Fibroblast of skin of back (primary cell): ENCODE data around the gene HSD3B2.

ENCODE experiments used
- DNase-seq: peaks from one replicate; pipeline ENCODE4 v3.0.0-alpha.2; 2013

The HSD3B2 gene

DNA sequence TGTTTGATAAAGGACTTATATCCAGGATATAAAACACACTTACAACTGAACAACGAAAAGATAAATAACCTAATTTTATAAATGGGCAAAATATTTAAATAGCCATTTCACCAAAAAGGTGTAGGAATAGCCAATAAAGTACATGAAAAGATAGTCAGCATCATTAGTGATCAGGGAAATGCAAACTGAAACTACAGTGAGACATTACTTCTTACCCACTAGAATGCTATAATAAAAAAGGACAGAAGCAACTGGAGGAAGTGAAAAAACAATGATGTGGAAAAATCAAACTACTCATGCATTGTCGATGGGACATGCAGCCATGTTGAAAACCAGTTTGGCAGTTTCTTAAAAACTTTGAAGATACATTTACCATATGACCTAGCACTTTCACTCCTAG lies 48.6 kb downstream of the HSD3B2 start:
- DNase-seq = no peak

- no peak for DNase-seq
These were observed 51.5 kb downstream of the HSD3B2 start for GRCh38 chr1:119466445-119466844.

GRCh38 chr1:119467219-119467618 lies 52.3 kb downstream of the HSD3B2 start:
- no peak for DNase-seq

DNA sequence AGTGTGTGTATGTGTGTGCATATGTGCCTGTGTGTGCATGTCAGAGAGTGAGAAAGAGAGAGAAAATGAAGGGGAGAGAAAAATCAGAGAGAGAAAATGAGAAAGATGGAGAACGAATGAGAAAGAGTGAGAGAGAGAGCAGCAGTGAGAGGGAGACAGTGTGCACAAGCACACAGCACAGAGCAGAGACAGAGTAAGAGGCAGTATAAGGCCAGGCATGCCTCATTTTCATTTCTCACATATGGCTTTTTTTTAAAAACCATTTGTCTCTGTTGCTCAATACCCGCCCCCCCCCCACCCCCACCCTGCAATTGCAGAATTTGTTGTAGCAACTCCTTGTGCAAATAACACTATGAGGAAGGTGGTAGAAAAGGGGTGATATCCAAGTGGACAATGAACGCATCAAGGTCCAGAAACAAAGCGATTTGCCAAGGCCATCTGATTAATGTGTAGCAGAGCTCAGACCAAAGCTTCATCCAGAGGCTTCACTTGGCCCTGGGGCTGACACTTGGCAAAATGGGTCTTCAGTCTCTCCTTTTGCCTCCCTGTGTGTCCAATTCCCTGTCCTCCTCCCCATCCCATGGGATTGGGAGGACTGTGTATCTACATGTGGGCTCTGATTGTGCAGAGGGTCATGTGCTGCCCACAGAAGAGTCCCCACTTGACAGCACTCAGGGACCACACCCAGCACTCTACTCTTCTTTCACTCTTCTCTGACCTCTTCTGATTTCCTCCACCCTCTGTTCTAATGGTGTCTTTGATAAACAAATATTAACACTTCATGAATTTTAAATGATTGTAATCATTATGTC lies 53.1 kb downstream of the HSD3B2 start:
- no peak for DNase-seq

- DNase-seq = no peak
These were observed 54.8 kb downstream of the HSD3B2 start for GRCh38 chr1:119469741-119470140.

DNA sequence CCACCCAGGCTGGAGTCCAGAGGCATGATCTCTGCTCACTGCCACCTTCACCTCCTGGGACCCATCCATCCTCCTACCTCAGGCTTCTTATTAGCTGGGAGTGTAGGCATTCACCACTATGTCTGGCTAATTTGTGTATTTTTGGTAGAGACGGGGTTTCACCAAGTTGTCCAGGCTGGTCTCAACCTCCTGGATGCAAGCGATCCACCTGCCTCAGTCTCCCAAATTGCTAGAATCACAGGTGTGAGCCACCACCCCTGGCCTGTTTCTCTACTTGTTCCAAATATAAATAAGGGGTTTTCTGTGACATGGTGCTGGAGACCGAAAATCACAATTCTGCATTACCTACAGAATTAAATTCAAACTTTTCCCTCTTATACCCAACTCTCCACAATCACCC lies 55.4 kb downstream of the HSD3B2 start:
- no peak for DNase-seq

DNA sequence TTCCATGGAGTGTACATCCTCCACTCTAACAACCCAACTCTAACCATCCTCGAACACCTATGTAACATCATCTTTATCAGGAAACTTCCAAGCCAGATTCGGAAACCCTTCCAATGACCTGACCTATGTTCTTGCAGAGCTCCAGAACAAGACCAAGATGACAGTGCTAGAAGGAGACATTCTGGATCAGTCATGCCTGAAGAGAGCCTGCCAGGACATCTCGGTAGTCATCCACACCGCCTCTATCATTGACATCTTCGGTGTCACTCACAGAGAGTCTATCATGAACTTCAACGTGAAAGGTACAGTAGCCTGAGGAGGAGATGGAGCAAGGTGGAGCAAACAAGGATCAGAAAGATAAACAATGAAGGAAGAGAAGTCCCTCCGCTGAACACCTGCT lies 56.0 kb downstream of the HSD3B2 start:
- DNase-seq = no peak

DNA sequence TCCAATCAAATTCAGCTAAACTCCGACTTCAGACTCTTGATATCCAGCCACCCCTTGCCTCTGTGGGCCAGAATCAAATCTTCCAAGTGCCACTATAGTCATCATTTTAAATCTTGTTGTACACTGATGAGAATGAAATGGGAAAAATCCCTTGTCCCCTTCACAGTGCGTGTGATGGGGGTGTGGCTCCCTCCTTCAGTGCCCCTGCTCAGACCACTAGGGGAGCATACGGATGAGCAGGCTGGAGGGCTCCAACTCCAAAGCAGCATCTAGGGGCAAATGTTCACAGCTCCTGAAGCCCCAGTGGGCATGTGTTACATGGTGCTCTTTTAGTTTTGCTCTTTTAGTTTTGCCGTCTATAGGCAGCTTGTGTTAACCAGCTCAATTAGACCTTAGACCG lies 56.6 kb downstream of the HSD3B2 start:
- DNase-seq = no peak

DNA sequence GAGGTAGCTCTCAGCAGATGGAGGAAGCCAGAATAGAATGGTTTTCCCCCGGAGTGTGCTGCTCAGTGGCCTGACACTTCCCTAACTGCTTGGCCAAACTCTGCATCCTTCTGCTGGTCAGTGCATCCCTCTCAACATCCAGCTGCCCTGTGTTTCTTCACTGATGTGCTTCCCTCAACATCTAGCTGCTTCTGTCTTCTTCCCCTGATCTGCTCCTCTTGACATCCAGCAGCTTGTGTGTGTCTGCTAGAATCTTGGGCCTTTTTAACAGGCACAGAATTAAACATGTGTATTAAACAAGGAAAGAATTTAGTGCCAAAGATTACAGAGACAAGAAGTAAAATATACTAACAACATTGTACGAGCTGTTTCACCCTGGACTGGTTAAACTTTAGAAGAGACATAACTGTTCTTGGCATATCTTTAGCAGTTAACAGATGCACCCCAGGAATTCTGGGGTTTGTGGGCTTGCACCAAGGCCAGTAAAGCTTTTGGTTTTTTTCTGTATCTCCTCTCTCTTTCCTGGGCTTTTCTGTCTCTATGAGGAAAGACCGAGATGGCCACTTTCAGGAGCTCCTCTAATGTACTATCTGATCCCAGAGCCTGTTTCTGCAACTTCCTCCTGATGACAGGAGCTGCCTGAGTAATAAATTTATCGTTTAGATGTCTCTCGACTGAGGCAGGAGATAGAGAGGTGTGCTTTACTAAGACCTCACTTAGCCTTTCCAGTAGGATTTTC lies 57.3 kb downstream of the HSD3B2 start:
- DNase-seq = no peak
